HG03575 (cell line): Measurements from ENCODE around the gene C17orf50.
A peak's percentile ranks its signal among the peaks of the same experiment; 100 is the strongest.

Source experiments
- ATAC-seq: cut with Tn5 transposase; IDR thresholded peaks from one replicate; pipeline ENCODE4 v1.9.1; 2021; ENCODE audit not compliant: unreplicated experiment, insufficient number of reproducible peaks, low FRiP score; ENCODE audit errors: extremely low read depth

Gene C17orf50

GRCh38 chr17:35801583-35802224, 41.0 kb downstream of the C17orf50 start:
- ATAC-seq: no peak

- no peak for ATAC-seq
These were observed 44.0 kb downstream of the C17orf50 start for GRCh38 chr17:35804658-35805192.

GRCh38 chr17:35807371-35808144, 46.9 kb downstream of the C17orf50 start:
- no peak for ATAC-seq

GRCh38 chr17:35808240-35808961, 47.7 kb downstream of the C17orf50 start:
- ATAC-seq: no peak

GRCh38 chr17:35808962-35809854, 48.5 kb downstream of the C17orf50 start, which contains the start of gene TAF15:
Gene TAF15, plus strand, starts transcription at chr17:35809484. Its CDS starts 86 bp downstream, at chr17:35809570.
- peak; percentile 80 for ATAC-seq

GRCh38 chr17:35809855-35810461, 49.3 kb downstream of the C17orf50 start:
- no peak for ATAC-seq

- ATAC-seq: no peak
These were observed 51.1 kb downstream of the C17orf50 start for GRCh38 chr17:35811759-35812158.

- no peak for ATAC-seq
These were observed 51.8 kb downstream of the C17orf50 start for GRCh38 chr17:35812456-35812855.
